HG02870 (cell line): ENCODE data around the gene TBC1D20.
"Not testable (repeated sequence)": the region's sequence is repeated elsewhere in the genome, so short reads cannot be mapped to it uniquely, and the experiment has no call there.

Experiments used
- ATAC-seq: cut with Tn5 transposase; IDR thresholded peaks from one replicate; pipeline ENCODE4 v1.9.1; 2021; ENCODE audit warnings: mild to moderate bottlenecking, moderate library complexity; ENCODE audit not compliant: unreplicated experiment

TBC1D20 gene

DNA sequence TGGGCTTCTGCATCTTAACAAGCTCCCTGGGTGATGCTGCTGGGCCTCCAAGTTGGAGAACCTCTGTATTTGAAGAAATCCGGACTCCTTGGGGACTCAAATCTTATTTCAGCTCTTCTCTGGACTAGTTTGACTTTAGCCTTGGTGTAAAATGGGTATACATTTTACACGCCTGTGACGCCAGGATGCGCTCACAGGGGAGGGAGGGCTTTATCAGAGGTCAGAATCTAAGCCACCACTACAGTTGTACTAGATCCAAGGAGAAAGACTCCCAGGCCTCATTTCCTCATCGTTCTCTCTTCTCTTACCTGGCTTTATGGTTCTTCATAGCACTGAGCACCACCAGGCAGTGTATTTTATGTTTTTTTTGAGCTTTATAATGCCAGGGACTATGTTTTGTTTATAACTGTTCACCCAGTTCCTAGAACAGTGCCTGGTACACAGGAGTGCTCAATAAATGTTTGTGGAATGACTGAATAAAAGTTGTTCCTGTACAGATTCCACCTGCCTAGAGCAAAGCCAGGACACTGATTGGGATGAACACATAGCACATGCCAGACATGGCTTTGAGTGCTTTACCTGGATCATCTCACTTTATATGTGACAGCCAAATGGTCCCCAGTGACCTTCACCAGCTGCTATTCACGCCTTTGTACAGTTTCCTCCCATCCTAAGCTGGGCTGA, 59.3 kb downstream of the TBC1D20 start:
- ATAC-seq = no peak

DNA sequence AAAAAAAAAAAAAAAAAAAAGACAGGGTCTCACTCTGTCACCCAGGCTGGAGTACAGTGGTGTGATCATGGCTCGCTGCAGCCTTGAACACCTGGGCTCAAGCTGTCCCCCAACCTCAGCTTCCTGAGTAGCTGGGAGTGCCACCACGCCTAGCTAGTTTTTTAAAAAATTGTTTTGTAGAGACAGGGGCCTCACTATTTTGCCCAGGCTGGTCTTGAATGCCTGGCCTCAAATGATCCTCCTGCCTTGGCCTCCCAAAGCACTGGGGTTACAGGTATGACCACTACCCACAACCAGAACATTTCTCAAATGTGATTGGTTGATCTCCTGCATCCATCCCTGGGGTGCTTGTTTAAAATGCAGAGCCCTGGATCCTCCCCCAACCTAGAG, 59.8 kb downstream of the TBC1D20 start:
- ATAC-seq = no peak

DNA sequence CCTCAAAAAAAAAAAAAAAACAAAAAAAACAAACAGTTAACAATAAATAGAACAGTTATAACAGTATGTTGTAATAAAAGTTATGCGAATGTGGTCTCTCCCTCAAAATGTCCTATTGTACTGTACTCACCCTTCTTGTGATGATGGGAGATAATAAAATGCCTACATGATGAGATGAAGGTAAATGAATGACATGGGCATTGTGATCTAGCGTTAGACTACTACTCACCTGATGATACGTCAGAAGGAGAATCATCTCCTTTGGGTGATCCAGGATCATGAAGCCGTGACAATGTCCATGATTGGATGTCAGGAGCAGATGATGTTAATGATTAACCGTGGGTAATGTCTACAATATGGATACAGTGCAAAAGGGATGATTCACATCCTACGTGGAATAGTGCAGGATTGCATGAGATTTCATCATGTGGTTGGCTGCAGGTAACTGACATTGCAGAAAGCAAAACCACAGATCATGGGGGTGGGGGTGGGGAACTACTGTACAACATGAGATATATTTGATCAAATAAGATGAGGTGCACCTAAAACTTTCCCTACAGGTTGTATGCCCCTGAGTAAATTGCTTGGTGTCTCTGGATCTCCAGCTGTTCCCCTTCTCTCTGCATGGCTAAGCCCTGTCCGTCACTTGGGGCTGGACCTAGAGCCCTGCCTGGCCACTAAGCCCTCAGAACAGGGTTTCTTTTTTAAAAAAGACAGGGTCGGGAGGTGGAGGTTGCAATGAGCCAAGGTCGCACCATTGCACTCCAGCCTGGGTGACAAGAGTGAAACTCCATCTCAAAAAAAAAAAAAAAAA, 60.4 kb downstream of the TBC1D20 start:
- ATAC-seq = no peak

DNA sequence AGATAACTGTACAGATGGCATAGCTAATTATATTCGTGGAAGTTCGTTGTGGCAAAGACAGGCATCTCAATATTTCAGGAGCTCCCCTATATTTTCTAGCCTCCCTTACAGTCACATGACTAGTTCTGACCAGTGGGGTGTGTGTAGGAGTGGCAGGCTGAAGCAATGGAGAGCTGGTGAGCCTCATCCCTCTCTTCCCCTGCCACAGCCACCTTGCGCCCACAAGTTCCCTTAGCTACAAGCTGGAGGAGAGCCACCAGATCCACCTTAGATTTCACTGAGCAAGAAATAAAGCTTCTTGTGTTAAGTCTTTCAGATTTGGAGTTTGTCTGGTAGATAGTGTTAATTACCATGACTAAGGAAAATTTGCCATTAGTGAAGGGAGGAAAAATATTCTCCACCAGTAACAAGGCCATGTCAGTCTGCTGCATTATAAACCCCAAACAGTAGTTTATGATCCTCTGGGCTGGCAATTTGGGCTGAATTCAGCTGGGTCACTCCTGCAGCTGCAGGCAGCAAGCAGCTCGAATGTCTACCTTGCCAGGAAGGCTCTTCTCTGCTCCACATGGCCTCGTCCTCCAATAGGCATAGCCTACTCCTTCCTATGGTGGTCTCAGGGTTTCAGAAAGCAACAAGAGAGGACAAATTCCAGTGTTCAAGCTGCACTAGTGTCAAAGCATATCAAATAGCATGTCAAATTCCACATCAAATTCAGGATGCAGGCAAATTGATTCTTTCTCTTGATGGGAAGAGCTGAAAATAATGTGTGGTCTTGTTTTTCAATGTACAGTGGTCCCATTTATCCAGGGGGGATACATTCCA, 61.7 kb downstream of the TBC1D20 start:
- no peak for ATAC-seq

GRCh38 chr20:400128-400453, 62.2 kb downstream of the TBC1D20 start:
- no peak for ATAC-seq

DNA sequence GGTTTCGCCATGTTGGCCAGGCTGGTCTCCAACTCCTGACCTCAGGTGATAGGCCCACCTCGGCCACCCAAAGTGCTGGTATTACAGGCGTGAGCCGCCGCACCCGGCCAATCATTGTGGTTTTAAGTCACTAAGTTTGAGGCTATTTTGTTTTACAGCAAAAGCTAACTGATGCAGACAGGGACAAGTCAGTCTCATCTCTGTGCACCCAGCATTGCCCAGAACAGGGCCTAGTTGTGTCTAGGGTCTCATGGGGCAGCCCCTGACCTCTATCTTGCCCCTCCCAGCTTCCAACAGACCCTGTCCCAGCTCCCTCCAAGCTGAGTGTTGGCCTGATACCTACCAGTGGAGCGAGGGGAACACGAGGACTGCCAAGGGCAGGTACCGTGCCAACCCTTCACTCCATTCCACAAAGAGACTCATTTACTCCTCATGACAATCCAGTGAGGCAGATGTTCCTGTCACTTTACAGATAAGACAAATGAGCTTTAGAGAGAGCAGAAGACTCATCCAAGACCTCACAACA, 63.1 kb downstream of the TBC1D20 start:
- ATAC-seq = no peak

DNA sequence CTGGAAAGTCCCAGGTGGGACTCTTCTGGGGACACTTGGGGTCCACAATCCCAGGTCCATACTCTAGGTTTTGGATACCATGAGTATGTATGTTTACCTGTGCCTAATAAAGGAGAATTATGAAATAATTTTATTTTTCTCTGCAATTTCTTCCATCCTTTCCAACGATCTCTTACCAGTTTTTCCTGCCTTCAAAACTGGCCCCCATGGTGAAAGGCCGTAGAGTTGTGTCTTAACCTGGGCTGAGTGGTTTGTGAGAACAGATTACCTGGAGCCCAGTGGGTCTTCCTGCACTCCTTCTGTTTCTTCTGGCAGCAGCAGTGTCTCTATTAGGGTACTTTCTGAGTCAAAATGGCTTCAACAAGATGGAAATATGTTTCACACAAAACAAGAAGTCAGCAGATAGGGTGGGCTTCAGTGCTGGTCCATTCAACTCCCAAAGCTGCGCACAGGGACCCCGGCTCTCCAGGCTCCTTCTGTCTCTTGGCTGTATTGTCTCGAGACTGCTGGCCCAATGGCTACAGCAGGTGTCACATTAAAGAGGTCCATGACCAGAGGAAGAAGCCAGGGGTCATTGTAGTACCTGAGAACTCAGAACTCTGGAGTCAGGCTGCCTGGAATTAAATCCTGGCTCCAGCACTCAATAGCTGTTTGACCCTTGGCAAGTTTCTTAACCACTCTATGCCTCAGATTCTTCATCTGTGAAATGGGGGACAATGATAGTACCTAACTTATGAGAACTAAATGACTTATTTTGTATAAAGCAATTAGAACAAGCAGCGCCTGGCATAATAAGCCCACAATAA, 64.7 kb downstream of the TBC1D20 start:
- ATAC-seq = no peak

DNA sequence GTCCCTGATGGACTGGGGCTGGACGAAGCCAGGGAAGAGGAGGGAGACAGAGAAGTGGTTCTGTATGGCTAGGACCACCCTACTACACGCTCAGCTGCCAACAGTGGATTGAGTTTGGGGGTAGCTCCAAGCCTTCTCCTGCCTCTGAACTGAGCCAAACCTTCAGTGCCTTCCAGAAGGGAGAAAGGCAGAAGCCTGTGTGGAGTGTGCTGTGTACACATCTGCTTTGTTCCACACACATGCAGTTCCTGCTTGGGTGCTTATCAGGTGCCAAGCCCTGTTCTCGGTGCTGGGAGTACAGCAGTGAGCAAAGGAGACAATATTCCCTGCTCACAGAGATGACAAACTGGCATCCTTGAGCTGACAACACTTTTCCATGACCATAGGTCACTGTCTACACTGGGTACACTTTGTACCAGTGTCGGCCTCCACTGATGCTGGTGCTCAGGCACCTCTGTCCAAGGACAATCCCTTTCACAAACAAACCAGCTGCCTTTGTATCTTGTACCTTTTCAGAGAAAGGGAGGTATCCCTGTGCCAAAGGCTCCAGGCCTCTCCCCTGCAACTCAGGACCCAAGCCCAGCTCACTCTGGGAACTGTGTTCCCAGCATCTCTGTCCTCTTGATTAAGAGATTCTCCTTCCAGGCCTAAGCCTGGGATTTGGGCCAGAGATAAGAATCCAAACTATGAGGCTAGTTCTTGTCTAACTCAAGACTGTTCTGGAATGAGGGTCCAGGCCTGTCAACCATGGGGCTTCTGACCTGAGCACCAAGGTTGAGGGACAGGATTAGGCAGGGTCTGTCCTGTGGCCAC, 65.5 kb downstream of the TBC1D20 start:
- ATAC-seq = no peak

- ATAC-seq = no peak
These were observed 66.1 kb downstream of the TBC1D20 start for GRCh38 chr20:396252-396618.

DNA sequence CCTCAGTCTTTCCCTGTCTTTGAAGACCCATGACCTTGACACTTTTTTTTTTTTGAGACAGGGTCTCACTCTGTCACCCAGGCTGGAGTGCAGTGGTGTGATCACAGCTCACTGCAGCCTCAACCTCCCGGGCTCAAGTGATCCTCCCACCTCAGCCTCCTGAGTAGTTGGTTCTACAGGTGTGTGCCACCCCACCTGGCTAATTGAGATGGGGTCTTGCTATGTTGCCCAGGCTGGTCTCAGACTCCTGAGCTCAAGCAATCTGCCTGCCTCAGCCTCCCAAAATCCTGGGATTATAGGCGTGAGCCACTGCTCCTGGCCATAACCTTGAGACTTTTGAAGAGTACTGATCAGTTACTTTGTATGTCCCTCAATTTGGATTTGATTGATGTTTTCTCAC, 69.0 kb downstream of the TBC1D20 start:
- not testable (repeated sequence) for ATAC-seq

DNA sequence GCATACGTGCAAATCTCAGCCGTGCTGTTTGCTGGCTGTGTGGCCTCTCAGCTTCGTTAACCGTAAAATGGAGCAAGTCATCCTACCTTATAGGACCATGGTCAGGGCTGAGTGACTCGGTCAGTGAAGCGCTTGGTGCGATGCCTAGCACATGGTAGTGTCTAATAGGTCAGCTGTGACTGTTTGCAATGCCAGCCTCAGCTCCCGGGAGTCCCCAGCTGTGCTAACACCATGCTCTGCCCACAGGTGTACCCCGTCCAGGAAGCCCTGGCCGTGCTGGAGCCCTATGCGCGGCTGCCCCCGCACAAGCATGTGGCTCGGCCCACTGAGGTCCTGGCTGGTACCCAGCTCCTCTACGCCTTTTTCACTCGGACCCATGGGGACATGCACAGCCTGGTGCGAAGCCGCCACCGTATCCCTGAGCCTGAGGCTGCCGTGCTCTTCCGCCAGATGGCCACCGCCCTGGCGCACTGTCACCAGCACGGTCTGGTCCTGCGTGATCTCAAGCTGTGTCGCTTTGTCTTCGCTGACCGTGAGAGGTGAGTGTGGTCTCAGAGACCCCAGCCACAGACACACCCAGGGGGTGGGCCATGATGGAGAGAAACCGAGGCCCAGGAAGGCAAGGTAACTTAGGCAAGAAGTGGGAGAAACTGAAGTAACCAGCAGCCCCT, 71.2 kb downstream of the TBC1D20 start:
- no peak for ATAC-seq

DNA sequence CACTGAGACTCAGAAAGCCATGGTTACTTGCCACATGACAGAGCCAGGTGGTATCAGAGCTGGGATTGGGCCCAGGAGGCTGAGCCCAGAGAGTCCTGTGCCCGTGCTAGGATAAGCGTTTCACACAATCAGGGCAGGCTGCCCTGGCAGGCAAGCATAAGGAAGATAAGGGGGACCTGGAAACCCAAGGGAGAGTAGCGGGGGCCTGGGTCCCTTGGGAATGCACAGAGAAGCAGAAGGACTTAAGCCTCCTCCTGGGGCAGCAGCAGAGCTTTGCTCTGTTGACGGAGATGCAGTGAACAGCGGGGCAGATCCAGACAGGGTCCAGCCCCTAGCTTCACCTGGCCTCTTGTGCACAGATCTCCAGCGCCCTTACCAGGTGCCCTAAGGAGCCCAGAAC, 73.1 kb downstream of the TBC1D20 start:
- no peak for ATAC-seq

DNA sequence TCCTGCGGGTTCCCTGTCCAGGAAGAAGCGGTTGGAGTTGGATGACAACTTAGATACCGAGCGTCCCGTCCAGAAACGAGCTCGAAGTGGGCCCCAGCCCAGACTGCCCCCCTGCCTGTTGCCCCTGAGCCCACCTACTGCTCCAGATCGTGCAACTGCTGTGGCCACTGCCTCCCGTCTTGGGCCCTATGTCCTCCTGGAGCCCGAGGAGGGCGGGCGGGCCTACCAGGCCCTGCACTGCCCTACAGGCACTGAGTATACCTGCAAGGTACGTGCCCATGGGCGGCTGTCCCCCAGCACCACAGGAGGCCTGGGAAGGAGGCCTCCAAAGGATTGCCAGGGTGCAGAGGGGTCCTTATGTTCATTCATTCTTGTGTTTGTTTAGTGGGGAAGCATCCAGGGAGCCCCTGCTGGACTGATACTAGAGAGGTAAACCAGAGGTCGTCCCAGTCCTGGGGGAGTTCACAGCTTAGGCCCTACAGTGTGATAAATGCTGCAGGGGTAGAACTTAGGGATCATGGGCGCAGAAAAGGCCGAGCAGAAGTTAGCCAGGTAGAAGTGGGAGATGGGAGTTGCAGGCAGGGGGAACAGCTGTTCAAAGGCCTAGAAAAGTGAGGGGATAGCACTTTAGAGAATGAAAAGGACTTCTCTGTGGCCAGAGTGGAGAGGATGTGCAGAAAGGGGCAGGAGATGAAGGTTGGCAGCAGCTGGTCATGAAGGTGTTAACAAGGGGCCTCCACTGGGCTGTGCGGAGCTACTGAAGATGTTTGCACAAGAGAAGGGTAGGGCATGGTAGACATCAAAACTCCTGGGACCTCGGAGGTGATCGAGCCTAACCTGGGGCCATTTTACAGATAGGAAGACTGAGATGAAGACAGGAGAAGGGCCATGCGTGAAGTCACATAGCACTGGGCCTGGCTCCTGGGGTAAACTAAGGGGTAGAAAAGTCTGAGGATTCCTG, 74.0 kb downstream of the TBC1D20 start:
- ATAC-seq = no peak

- ATAC-seq = no peak
These were observed 74.8 kb downstream of the TBC1D20 start for GRCh38 chr20:387520-387919.

GRCh38 chr20:386634-387033, 75.7 kb downstream of the TBC1D20 start:
- ATAC-seq = not testable (repeated sequence)
